PC-9 (cell line): ENCODE results near the gene TMOD3. TPM values are rescaled to one million over a fixed set of nuclear protein-coding genes. Genes with fewer than 3 reads are reported as not detected.

ENCODE experiments used
- BruUV-seq: library from RNA; stranded (reverse); fragments of 400-500 nt; replicated peaks from 2 replicates; lab custom pipeline; 2021; lab: Mats Ljungman, UMichigan
- CTCF ChIA-PET: fragments of 300-600 bp; sonication (Branson Sonifier 250); formaldehyde crosslinking; loops from one replicate; lab custom pipeline; 2022; ENCODE audit warnings: antibody characterized with exemption; lab: Charles Lee
- POLR2A ChIA-PET: fragments of 300-600 bp; sonication (Branson Sonifier 250); formaldehyde crosslinking; loops from one replicate; lab custom pipeline; 2022; ENCODE audit warnings: antibody characterized with exemption; ENCODE audit not compliant: unreplicated experiment; lab: Charles Lee
- DNase-seq, 2 experiments: peaks; one replicate each; pipeline versions ENCODE4 v3.0.0 to v3.0.0-alpha.2; 2015 to 2022; ENCODE audit warnings: mixed read lengths in 1 of 2
- H2AFZ ChIP-seq: fragments of 200-600 bp; sonication (generic); 2 replicates; pipeline ENCODE4 v1.8.1; 2017; ENCODE audit warnings: antibody characterized with exemption
- H3F3A ChIP-seq: fragments of 200-600 bp; sonication (generic); 2 replicates; pipeline ENCODE4 v1.8.1; 2017; ENCODE audit warnings: antibody characterized with exemption, mild to moderate bottlenecking, low read depth; ENCODE audit not compliant: insufficient read depth
- H3K27ac ChIP-seq: fragments of 200-600 bp; sonication (generic); 2 replicates; pipeline ENCODE4 v1.6.1; 2016; ENCODE audit warnings: mixed run types
- H3K27me3 ChIP-seq: fragments of 200-600 bp; sonication (generic); 2 replicates; pipeline ENCODE4 v1.6.1; 2016; ENCODE audit warnings: low read depth, mixed run types; ENCODE audit not compliant: insufficient read depth
- H3K36me3 ChIP-seq: fragments of 200-600 bp; sonication (generic); 2 replicates; pipeline ENCODE4 v1.6.1; 2016; ENCODE audit warnings: low read depth, mixed run types
- H3K4me1 ChIP-seq: fragments of 200-600 bp; sonication (generic); replicated peaks from 2 replicates; pipeline ENCODE4 v1.6.1; 2016; ENCODE audit warnings: mixed run types; ENCODE audit not compliant: insufficient read depth
- H3K4me2 ChIP-seq: fragments of 200-600 bp; sonication (generic); 2 replicates; pipeline ENCODE4 v1.6.1; 2017; ENCODE audit warnings: mixed run types
- H3K4me3 ChIP-seq: fragments of 200-600 bp; sonication (generic); 2 replicates; pipeline ENCODE4 v1.6.1; 2016; ENCODE audit warnings: mixed run types
- H3K79me2 ChIP-seq: fragments of 200-600 bp; sonication (generic); 2 replicates; pipeline ENCODE4 v1.6.1; 2017; ENCODE audit warnings: low read depth, mixed run types
- H3K9me2 ChIP-seq: fragments of 200-600 bp; sonication (generic); 2 replicates; pipeline ENCODE4 v1.8.1; 2017; ENCODE audit warnings: mild to moderate bottlenecking; ENCODE audit not compliant: insufficient read depth
- H3K9me3 ChIP-seq: fragments of 200-600 bp; sonication (generic); 2 replicates; pipeline ENCODE4 v1.8.1; 2016; ENCODE audit warnings: low read depth; ENCODE audit not compliant: insufficient read depth
- H4K20me1 ChIP-seq: fragments of 200-600 bp; sonication (generic); 2 replicates; pipeline ENCODE4 v1.8.1; 2017; ENCODE audit not compliant: insufficient read depth
- EZH2 ChIP-seq: fragments of 200-600 bp; sonication (generic); IDR thresholded peaks from 2 replicates; pipeline ENCODE4 v1.8.0; 2017; ENCODE audit warnings: antibody characterized with exemption, low read depth
- intact Hi-C: fragments of 100-400 bp; cut with micrococcal nuclease; formaldehyde crosslinking; loops from one replicate; pipeline ENCODE4 v1.10.0; 2022; ENCODE audit not compliant: unreplicated experiment
- total RNA-seq: library from RNA; stranded (reverse); gene quantifications from 2 replicates; pipeline ENCODE4 v1.2.3, GENCODE V29; 2021
- TF ChIP-seq, protein P1 (sequence below): fragments of 200-600 bp; sonication (generic); conservative IDR thresholded peaks from 2 replicates; pipeline ENCODE4 v1.6.1; 2017; ENCODE audit warnings: mixed run types, antibody characterized with exemption, mild to moderate bottlenecking, moderate library complexity

TMOD3 gene
- total RNA-seq, 1 experiment from 2014 or later: 125 TPM

DNA sequence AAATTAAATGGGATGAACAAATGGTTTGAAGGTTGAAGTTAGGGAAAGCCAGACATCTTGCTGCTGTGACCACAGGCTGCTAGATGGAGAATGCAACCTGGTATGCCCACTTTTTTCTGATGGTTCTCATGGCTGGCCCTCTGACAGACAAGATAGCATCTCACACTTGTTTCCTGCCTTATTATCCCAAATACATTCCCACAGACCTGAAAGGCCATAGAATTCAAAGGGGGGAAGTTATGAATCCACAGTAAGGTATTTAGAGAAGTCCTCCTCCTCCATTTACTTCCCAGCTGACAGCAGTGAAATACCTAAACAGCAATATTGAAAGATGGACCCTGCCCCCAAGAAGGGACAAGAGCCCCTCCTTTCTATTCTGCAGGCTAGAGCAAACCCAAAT is 109.8 kb downstream of the TMOD3 start:
- Histone ChIP-seq H2AFZ (no peak overlapping the region), H3K27ac (no peak overlapping the region), H4K20me1 (no peaks in the 10 kb centered on the region), H3K4me3 (no peak overlapping the region), H3K79me2 (no peaks in the 10 kb centered on the region), H3K9me2 (no peaks in the 10 kb centered on the region), H3F3A (0 out of 2 replicates have a peak, but pooled peaks cover 3% of the 10 kb centered on the region), H3K9me3 (no peaks in the 10 kb centered on the region), H3K4me2 (no peak overlapping the region), H3K27me3 (no peaks in the 10 kb centered on the region), H3K4me1 (no peaks in the 10 kb centered on the region), H3K36me3 (no peaks in the 10 kb centered on the region)
- DNase-seq: no peak
- ChIA-PET POLR2A (no interaction called here), CTCF (no interaction called here)
- BruUV-seq: no TSS peak
- intact Hi-C loops: no loop called here
- TF ChIP-seq, protein P1, sequence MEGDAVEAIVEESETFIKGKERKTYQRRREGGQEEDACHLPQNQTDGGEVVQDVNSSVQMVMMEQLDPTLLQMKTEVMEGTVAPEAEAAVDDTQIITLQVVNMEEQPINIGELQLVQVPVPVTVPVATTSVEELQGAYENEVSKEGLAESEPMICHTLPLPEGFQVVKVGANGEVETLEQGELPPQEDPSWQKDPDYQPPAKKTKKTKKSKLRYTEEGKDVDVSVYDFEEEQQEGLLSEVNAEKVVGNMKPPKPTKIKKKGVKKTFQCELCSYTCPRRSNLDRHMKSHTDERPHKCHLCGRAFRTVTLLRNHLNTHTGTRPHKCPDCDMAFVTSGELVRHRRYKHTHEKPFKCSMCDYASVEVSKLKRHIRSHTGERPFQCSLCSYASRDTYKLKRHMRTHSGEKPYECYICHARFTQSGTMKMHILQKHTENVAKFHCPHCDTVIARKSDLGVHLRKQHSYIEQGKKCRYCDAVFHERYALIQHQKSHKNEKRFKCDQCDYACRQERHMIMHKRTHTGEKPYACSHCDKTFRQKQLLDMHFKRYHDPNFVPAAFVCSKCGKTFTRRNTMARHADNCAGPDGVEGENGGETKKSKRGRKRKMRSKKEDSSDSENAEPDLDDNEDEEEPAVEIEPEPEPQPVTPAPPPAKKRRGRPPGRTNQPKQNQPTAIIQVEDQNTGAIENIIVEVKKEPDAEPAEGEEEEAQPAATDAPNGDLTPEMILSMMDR: no peak
- no peak for TF ChIP-seq EZH2

DNA sequence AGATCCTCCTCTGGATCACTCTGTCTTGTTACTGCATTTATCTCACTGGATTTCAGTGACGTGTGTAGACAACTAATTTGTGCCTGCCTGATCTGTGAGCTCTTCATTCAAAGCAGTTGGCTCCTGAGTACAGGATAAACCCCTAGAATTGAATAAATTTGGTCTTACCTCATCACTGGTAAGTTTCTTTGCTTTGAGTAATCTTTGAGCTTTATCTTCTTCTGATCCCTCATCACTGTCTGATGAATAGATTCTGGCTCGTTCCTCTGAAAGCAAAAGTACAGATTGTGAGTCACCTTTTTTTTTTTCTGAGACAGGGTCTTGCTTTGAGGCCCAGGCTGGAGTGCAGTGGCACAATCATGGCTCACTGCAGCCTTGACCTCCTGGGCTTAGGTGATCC is 117.7 kb downstream of the TMOD3 start:
- Histone ChIP-seq H3K27ac (no peak overlapping the region), H3K36me3 (peaks cover 10% of the 10 kb centered on the region; the same call in 1 of the 2 replicates), H3F3A (0 out of 2 replicates have a peak, but pooled peaks cover 5% of the 10 kb centered on the region), H3K9me2 (no peaks in the 10 kb centered on the region), H3K4me1 (no peaks in the 10 kb centered on the region), H3K9me3 (no peaks in the 10 kb centered on the region), H3K4me3 (no peak overlapping the region), H3K79me2 (no peaks in the 10 kb centered on the region), H2AFZ (no peak overlapping the region), H4K20me1 (no peaks in the 10 kb centered on the region), H3K27me3 (no peaks in the 10 kb centered on the region), H3K4me2 (no peak overlapping the region)
- POLR2A ChIA-PET: no interaction called here
- CTCF ChIA-PET: no interaction called here
- no TSS peak for BruUV-seq
- no peak for TF ChIP-seq EZH2
- TF ChIP-seq, protein P1: no peak
- DNase-seq: no peak
- intact Hi-C loops: no loop called here

DNA sequence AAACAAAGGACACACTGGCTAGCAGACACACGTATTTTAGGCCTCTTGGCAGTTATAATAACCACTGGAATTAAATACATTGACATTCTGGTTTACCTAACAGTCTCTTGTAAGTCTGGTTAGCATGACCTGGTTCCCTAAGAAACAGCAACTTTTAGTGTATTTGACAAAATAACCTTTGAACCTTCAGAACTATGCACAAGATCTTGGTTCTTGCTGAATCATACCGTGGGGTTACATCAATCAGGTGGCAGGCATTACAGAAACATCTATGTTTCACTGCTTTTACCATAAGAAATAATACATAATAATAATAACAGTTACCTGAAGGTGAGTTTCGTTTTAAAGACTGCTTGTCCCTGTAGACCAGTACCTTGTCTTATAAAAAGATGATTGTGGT is 123.4 kb downstream of the TMOD3 start:
- no peak for DNase-seq
- no peak overlapping the region for H3K4me3 ChIP-seq
- no peak for TF ChIP-seq EZH2
- TF ChIP-seq, protein P1: no peak
- H3K27ac ChIP-seq: no peak overlapping the region
- BruUV-seq: no TSS peak
- CTCF ChIA-PET: no interaction called here
- 0 out of 2 replicates have a peak, but pooled peaks cover 4% of the 10 kb centered on the region for H3K36me3 ChIP-seq
- no peaks in the 10 kb centered on the region for H3K9me3 ChIP-seq
- no peaks in the 10 kb centered on the region for H3K4me1 ChIP-seq
- no peaks in the 10 kb centered on the region for H3K79me2 ChIP-seq
- H3K27me3 ChIP-seq: no peaks in the 10 kb centered on the region
- no peak overlapping the region for H2AFZ ChIP-seq
- no peaks in the 10 kb centered on the region for H3K9me2 ChIP-seq
- POLR2A ChIA-PET: no interaction called here
- no peak overlapping the region for H3K4me2 ChIP-seq
- no peaks in the 10 kb centered on the region for H4K20me1 ChIP-seq
- H3F3A ChIP-seq: no peaks in the 10 kb centered on the region
- intact Hi-C loops: no loop called here
